Endothelial cell of umbilical vein (primary cell): ENCODE results near the gene CD47.

Source experiments
- CTCF ChIP-seq, 2 donors: IDR thresholded peaks; 1 replicate in 1 of 2; 2 replicates in 1 of 2; pipeline ENCODE4 v1.5.1; 2011; ENCODE audit warnings: low read length in 2 of 2, mild to moderate bottlenecking in 2 of 2, moderate library complexity in 2 of 2, control low read depth in 1 of 2, inconsistent platforms in 1 of 2, low read depth in 1 of 2; ENCODE audit not compliant: insufficient read depth in 1 of 2; ENCODE audit errors: extremely low read depth in 1 of 2
- EZH2 ChIP-seq: IDR thresholded peaks from 2 replicates; pipeline ENCODE4 v1.6.1; 2012; ENCODE audit warnings: borderline replicate concordance, low read depth, mild to moderate bottlenecking, moderate library complexity, low read length, inconsistent platforms; ENCODE audit not compliant: severe bottlenecking
- JUN ChIP-seq: IDR thresholded peaks from 2 replicates; pipeline ENCODE4 v1.6.1; 2011; ENCODE audit warnings: borderline replicate concordance, low read depth; ENCODE audit not compliant: insufficient read length, insufficient read depth
- POLR2A ChIP-seq: IDR thresholded peaks from 2 replicates; pipeline ENCODE4 v1.6.1; 2012; ENCODE audit warnings: low read depth, mild to moderate bottlenecking, control low read depth, low read length
- POLR2AphosphoS5 ChIP-seq: IDR thresholded peaks from 2 replicates; pipeline ENCODE4 v1.6.1; 2012; ENCODE audit warnings: low read depth, mild to moderate bottlenecking, control low read depth, low read length, moderate library complexity; ENCODE audit not compliant: insufficient read depth

- no peak for TF ChIP-seq CTCF (IDR thresholded peaks at IDR 0.05; ENCODE audit: extremely low read depth in 1 of 2, insufficient read depth in 1 of 2, low read depth in 1 of 2, low read length in 2 of 2)
- no peak for TF ChIP-seq POLR2AphosphoS5
- TF ChIP-seq POLR2A: no peak
- TF ChIP-seq EZH2: no peak
- no peak for TF ChIP-seq JUN
These were observed 5.5 kb downstream of the CD47 start for GRCh38 chr3:108085370-108085769.
